Calu3 (cell line): ENCODE results near the gene CIRBP. TPM values are rescaled to one million over a fixed set of nuclear protein-coding genes. Genes with fewer than 3 reads are reported as not detected.
A peak's percentile ranks its signal among the peaks of the same experiment; 100 is the strongest.

ENCODE experiments used
- BruUV-seq: library from RNA; stranded (reverse); fragments of 400-500 nt; replicated peaks from 2 replicates; lab custom pipeline; 2021; lab: Mats Ljungman, UMichigan
- CTCF ChIA-PET: fragments of 300-600 bp; sonication (Branson Sonifier 250); formaldehyde crosslinking; loops from one replicate; lab custom pipeline; 2022; ENCODE audit warnings: antibody characterized with exemption; lab: Charles Lee
- DNase-seq: peaks from one replicate; pipeline ENCODE4 v3.0.0; 2022
- H3K27ac Mint-ChIP-seq: one replicate; pipeline ENCODE4 v1.8.0; 2022; ENCODE audit warnings: mixed read lengths; ENCODE audit not compliant: unreplicated experiment
- H3K27me3 Mint-ChIP-seq: one replicate; pipeline ENCODE4 v1.8.0; 2022; ENCODE audit warnings: mixed read lengths; ENCODE audit not compliant: unreplicated experiment
- H3K36me3 Mint-ChIP-seq: one replicate; pipeline ENCODE4 v1.8.0; 2022; ENCODE audit warnings: mild to moderate bottlenecking, moderate library complexity, mixed read lengths; ENCODE audit not compliant: insufficient read depth, unreplicated experiment
- H3K4me1 Mint-ChIP-seq: one replicate; pipeline ENCODE4 v1.8.0; 2022; ENCODE audit warnings: mild to moderate bottlenecking, low read depth, mixed read lengths; ENCODE audit not compliant: unreplicated experiment
- H3K4me3 Mint-ChIP-seq: one replicate; pipeline ENCODE4 v1.8.0; 2022; ENCODE audit warnings: mild to moderate bottlenecking, low read depth, moderate library complexity, mixed read lengths; ENCODE audit not compliant: unreplicated experiment
- H3K9me3 Mint-ChIP-seq: one replicate; pipeline ENCODE4 v1.8.0; 2022; ENCODE audit warnings: low read depth, mixed read lengths; ENCODE audit not compliant: unreplicated experiment
- intact Hi-C: fragments of 100-400 bp; cut with micrococcal nuclease; formaldehyde crosslinking; loops from one replicate; pipeline ENCODE4 v1.10.0; 2022; ENCODE audit not compliant: unreplicated experiment
- total RNA-seq: library from RNA; stranded (reverse); gene quantifications from 2 replicates; pipeline ENCODE4 v1.2.3, GENCODE V29; 2022
- TF ChIP-seq, protein P1 (sequence below): fragments of 200-600 bp; IDR thresholded peaks from one replicate; pipeline ENCODE4 v1.8.0; 2022; ENCODE audit warnings: antibody characterized with exemption; ENCODE audit not compliant: unreplicated experiment

The CIRBP gene
- total RNA-seq, 1 experiment from 2014 or later, result 102 TPM

DNA sequence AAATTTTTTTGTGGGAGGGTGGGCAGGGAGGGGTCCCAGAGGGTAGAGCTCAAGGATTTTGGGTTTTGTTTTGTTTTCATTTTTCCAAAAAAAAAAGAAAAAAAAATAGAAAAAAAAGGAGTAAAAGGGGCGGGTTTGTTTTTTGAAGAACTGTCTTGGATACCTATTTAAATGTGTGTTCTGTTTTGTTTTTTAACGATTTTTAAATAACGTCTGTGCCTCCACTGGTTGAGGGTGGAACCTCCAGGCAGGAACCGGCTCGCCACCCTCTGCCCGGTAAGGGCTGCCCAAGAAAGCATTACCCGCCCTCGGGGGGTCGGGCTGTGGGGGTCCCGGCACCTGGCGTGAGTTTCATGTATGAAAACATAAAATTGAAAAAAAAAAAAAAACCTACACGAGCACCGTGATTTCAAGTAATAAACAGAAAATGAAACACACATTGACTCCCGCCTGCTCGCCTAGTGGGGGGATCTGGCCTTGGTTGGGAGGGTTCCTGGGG lies 10.4 kb upstream of the CIRBP start:
- intact Hi-C loops, result no loop called here
- TF ChIP-seq, protein P1, sequence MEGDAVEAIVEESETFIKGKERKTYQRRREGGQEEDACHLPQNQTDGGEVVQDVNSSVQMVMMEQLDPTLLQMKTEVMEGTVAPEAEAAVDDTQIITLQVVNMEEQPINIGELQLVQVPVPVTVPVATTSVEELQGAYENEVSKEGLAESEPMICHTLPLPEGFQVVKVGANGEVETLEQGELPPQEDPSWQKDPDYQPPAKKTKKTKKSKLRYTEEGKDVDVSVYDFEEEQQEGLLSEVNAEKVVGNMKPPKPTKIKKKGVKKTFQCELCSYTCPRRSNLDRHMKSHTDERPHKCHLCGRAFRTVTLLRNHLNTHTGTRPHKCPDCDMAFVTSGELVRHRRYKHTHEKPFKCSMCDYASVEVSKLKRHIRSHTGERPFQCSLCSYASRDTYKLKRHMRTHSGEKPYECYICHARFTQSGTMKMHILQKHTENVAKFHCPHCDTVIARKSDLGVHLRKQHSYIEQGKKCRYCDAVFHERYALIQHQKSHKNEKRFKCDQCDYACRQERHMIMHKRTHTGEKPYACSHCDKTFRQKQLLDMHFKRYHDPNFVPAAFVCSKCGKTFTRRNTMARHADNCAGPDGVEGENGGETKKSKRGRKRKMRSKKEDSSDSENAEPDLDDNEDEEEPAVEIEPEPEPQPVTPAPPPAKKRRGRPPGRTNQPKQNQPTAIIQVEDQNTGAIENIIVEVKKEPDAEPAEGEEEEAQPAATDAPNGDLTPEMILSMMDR, result no peak
- Mint-ChIP-seq H3K27me3 (no peaks in the 10 kb centered on the region), H3K4me1 (peaks cover 29% of the 10 kb centered on the region), H3K9me3 (no peaks in the 10 kb centered on the region), H3K36me3 (peaks cover 94% of the 10 kb centered on the region), H3K27ac (peak overlapping the region; percentile 97), H3K4me3 (no peak overlapping the region)
- DNase-seq, result no peak
- BruUV-seq, result no TSS peak
- CTCF ChIA-PET, result interaction anchor here (1.4 kb wide), 1 partner anchor 14 kb away, joined by 3 read pairs; no protein-coding TSS in a partner anchor

DNA sequence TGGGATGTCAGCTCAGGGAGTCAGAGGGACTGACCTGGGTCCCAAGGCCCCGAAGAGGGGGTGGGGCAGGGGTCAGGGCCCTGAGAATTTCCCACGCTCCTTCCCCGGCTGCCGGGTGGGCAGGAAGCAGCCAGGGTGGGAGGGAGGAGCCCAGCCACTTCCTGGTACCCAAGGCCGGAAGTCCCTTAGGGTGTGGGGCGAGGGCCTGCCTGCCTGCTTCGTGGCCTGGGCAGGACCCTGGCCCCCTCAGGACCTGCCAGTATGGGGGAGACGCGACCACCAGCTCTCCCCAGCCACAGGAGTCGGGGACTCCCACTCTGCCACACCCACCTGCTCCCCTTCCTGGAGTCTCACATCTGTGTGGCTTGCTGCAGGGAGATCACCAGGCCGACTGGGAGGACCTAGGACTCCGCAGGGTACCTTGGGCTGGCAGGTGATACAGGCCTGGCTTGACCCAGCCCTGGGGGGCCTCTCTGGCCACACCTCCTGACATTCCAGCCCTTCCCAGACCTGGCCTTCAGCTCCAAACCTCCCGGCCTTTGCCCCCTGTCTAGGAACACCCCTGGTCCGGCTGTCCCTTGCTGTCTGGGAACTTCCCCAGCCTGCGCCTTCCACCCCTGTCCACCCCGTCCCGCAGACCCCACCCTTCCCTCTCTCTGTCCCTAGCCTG lies 9.8 kb upstream of the CIRBP start:
- no peak overlapping the region for H3K4me3 Mint-ChIP-seq
- H3K4me1 Mint-ChIP-seq, result peaks cover 29% of the 10 kb centered on the region
- H3K9me3 Mint-ChIP-seq, result no peaks in the 10 kb centered on the region
- no peaks in the 10 kb centered on the region for H3K27me3 Mint-ChIP-seq
- BruUV-seq, result TSS peak; percentile 87
- peak overlapping the region; percentile 97 for H3K27ac Mint-ChIP-seq
- H3K36me3 Mint-ChIP-seq, result peaks cover 89% of the 10 kb centered on the region
- intact Hi-C loops, result no loop called here
- DNase-seq, result peak; percentile 69
- CTCF ChIA-PET, result interaction anchor here (1.4 kb wide), 1 partner anchor 15 kb away, joined by 3 read pairs; no protein-coding TSS in a partner anchor
- TF ChIP-seq, protein P1, result no peak

DNA sequence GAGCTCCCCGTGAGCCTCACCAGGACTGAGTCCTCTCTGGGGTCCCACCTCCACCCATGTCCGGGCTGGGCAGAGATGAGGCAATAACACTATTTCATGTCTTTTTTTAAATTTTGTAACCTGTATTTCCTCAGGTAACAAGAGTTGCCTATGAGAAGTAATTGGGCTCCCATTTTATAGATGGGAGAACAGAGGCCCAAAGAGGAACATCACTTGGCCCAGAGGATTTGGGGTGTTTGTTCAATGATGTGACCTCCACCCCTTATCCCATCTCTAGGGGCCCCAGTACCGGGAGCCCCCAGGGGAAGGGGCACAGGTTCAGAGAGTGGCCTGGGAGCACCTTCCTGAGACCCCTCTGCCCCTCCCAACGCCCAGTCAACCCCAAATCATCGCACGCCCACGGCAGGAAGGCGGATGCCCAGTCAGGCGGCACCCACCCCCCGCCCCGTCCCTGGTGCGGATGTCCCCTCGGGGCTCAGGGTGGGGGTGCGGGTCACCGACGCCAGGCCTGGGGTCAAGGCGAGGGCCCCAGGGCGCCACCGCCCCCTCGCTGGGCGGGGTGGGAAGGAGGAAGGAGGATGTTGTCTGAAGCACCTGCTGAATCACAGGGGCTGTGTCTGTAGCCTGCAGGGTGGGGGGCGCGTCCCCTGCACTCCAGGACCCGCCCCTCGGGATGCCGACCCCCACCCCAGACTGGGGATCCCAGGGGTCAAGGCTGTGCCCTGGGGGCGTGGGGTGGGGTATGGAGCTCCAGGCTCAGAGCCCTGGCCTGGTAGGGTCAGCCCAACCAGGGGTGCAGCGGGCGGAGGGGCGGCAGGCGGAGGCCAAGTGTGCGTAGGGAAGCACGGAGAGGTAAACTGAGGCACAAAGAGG lies 9.0 kb upstream of the CIRBP start:
- no peak for DNase-seq
- Mint-ChIP-seq H3K4me1 (peaks cover 29% of the 10 kb centered on the region), H3K27ac (peak overlapping the region; percentile 97), H3K36me3 (peaks cover 84% of the 10 kb centered on the region), H3K9me3 (no peaks in the 10 kb centered on the region), H3K4me3 (peak overlapping the region; percentile 90), H3K27me3 (no peaks in the 10 kb centered on the region)
- CTCF ChIA-PET, result interaction anchor here (1.4 kb wide), 1 partner anchor 16 kb away, joined by 3 read pairs; no protein-coding TSS in a partner anchor
- BruUV-seq, result no TSS peak
- intact Hi-C loops, result no loop called here
- TF ChIP-seq, protein P1, result no peak

DNA sequence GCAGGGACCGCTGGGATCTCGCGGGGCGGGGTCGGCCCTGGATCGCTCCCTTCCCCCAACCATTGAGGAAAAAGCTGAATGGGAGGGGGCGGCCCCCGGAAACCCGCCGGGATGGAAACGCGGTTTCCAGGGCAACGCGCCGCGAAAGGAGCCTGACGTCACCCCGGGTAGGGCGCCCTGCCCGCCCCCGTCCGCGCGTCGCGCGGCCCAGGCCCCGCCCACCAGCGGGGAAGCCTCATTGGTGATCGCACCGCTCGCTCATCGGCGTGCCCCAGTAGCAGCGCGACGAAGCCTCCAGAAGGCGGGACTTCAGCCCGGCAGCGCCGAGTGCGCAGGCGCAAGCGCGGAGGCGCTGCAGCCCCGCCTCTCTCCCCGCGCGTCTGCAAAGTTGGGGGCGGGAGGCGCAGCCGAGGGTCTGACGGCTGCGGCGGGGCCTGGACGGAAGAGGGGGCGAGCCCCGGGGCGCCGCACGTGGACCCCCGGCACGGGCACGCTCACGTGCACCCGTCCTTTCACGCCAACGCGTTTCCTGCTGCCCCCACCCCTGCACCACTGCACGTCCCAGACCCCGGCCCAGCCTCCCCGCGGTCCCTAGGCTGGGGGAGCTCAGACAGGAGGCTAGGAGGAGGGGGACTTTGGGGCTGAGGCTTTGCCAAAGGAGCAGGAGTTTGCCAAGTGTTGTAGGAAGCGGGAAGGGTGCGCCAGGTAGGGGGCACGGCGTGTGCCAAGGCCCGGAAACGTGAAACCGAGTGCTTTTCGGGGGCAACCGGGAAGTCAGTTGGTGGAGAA lies 8.2 kb upstream of the CIRBP start:
- peak; percentile 94 for DNase-seq
- Mint-ChIP-seq H3K4me1 (peaks cover 29% of the 10 kb centered on the region), H3K4me3 (peak overlapping the region; percentile 90), H3K27me3 (no peaks in the 10 kb centered on the region), H3K27ac (peak overlapping the region; percentile 97), H3K9me3 (no peaks in the 10 kb centered on the region), H3K36me3 (peaks cover 80% of the 10 kb centered on the region)
- CTCF ChIA-PET, result interaction anchor here (1.2 to 1.7 kb wide), 2 partner anchors 8 to 17 kb away, joined by 4 to 6 read pairs; no protein-coding TSS in a partner anchor
- intact Hi-C loops, result no loop called here
- BruUV-seq, result no TSS peak
- TF ChIP-seq, protein P1, result no peak
